H1 (cell line): Measurements from ENCODE around the gene CDH16. TPM values are rescaled to one million over a fixed set of nuclear protein-coding genes. Genes with fewer than 3 reads are reported as not detected.

Experiments used
- CTCF ChIA-PET: fragments of 300-600 bp; sonication (Branson Sonifier 250); formaldehyde crosslinking; loops from one replicate; lab custom pipeline; 2021; ENCODE audit not compliant: partially characterized antibody; lab: Charles Lee
- POLR2A ChIA-PET: fragments of 300-600 bp; sonication (Branson Sonifier 250); formaldehyde crosslinking; loops from one replicate; lab custom pipeline; 2021; ENCODE audit warnings: inconsistent platforms; ENCODE audit not compliant: partially characterized antibody; lab: Charles Lee
- DNase-seq, 2 experiments: peaks; one replicate each; pipeline versions ENCODE4 v3.0.0 to v3.0.0-alpha.2; 2010 to 2022; ENCODE audit warnings: low spot score in 2 of 2, low read depth in 1 of 2, mixed read lengths in 1 of 2
- FAIRE-seq: peaks from 2 replicates; lab custom pipeline; 2011; peaks lifted over from hg19 to GRCh38; lab: Jason Lieb, UNC
- H2AFZ ChIP-seq: 2 replicates; pipeline ENCODE4 v1.8.1; 2012; ENCODE audit warnings: low read length, inconsistent platforms
- H2AK5ac ChIP-seq: 2 replicates; pipeline ENCODE4 v1.6.1; 2013; ENCODE audit warnings: low read depth, low read length
- H2BK120ac ChIP-seq: replicated peaks from 2 replicates; pipeline ENCODE3; 2013; ENCODE audit warnings: low read depth, low read length, inconsistent platforms
- H2BK12ac ChIP-seq: 2 replicates; pipeline ENCODE4 v1.6.1; 2013; ENCODE audit warnings: low read depth, low read length
- H2BK15ac ChIP-seq: 2 replicates; pipeline ENCODE4 v1.6.1; 2013; ENCODE audit warnings: low read length
- H2BK20ac ChIP-seq: 2 replicates; pipeline ENCODE4 v1.6.1; 2013; ENCODE audit warnings: low read length
- H2BK5ac ChIP-seq: 2 replicates; pipeline ENCODE4 v1.6.1; 2013; ENCODE audit warnings: low read depth, low read length
- H3K14ac ChIP-seq: 2 replicates; pipeline ENCODE4 v1.6.1; 2013; ENCODE audit warnings: inconsistent platforms; ENCODE audit not compliant: insufficient read length
- H3K18ac ChIP-seq: 2 replicates; pipeline ENCODE4 v1.6.1; 2013; ENCODE audit warnings: low read length; ENCODE audit errors: extremely low read depth
- H3K23ac ChIP-seq: 2 replicates; pipeline ENCODE4 v1.6.1; 2013; ENCODE audit warnings: inconsistent platforms; ENCODE audit not compliant: insufficient read length
- H3K23me2 ChIP-seq: 2 replicates; pipeline ENCODE4 v1.6.1; 2013; ENCODE audit warnings: low read depth, low read length
- H3K27ac ChIP-seq: 2 replicates; pipeline ENCODE4 v1.6.1; 2011; ENCODE audit warnings: low read depth, low read length, inconsistent platforms
- H3K27me3 ChIP-seq, 4 experiments: replicated peaks in 1 of 4; 1 replicate in 1 of 4; 2 replicates in 3 of 4; pipeline versions ENCODE4 v1.6.1 to v1.8.1; 2011 to 2013; ENCODE audit warnings: low read length in 3 of 4, mild to moderate bottlenecking in 3 of 4, inconsistent platforms in 2 of 4, mixed read lengths in 2 of 4, moderate library complexity in 1 of 4; ENCODE audit not compliant: control insufficient read depth in 3 of 4, insufficient read depth in 3 of 4; ENCODE audit errors: extremely low read depth in 1 of 4
- H3K36me3 ChIP-seq, 4 experiments: 2 replicates each; pipeline versions ENCODE4 v1.6.1 to v1.8.1; 2011 to 2013; ENCODE audit warnings: mild to moderate bottlenecking in 4 of 4, low read length in 3 of 4, moderate library complexity in 2 of 4, control low read depth in 1 of 4, inconsistent platforms in 1 of 4; ENCODE audit not compliant: insufficient read depth in 4 of 4, control insufficient read depth in 2 of 4
- H3K4ac ChIP-seq: replicated peaks from 2 replicates; pipeline ENCODE3; 2013; ENCODE audit warnings: low read length, low read depth, mixed read lengths, inconsistent platforms; ENCODE audit not compliant: insufficient read length
- H3K4me1 ChIP-seq, 4 experiments: replicated peaks in 1 of 4; 1 replicate in 1 of 4; 2 replicates in 3 of 4; pipeline versions ENCODE4 v1.6.1 to v1.8.1; 2011 to 2013; ENCODE audit warnings: low read length in 3 of 4, inconsistent platforms in 2 of 4, mixed read lengths in 1 of 4; ENCODE audit not compliant: insufficient read depth in 4 of 4, control insufficient read depth in 3 of 4
- H3K4me2 ChIP-seq, 2 experiments: 2 replicates each; pipeline versions ENCODE4 v1.6.1 to v1.8.1; 2011 to 2013; ENCODE audit warnings: low read depth in 2 of 2, low read length in 2 of 2, control low read depth in 1 of 2, inconsistent platforms in 1 of 2, mild to moderate bottlenecking in 1 of 2; ENCODE audit not compliant: insufficient read depth in 1 of 2
- H3K4me3 ChIP-seq, 4 experiments: fragments of 200-600, 300-600 bp in 1 of 4; sonication (generic), shearing (Covaris generic), sonication (Bioruptor Twin) in 1 of 4; 2 replicates each; pipeline versions ENCODE4 v1.5.1 to v1.8.1; 2011 to 2016; ENCODE audit warnings: low read length in 4 of 4, low read depth in 3 of 4, control low read depth in 2 of 4, inconsistent platforms in 2 of 4, mild to moderate bottlenecking in 2 of 4, mixed read lengths in 1 of 4, moderate library complexity in 1 of 4; ENCODE audit not compliant: insufficient read depth in 2 of 4; ENCODE audit errors: extremely low read depth in 1 of 4
- H3K56ac ChIP-seq: replicated peaks from 2 replicates; pipeline ENCODE3; 2013; ENCODE audit warnings: low read depth, mild to moderate bottlenecking, mixed read lengths, low read length, inconsistent platforms; ENCODE audit not compliant: insufficient read length
- H3K79me1 ChIP-seq: 2 replicates; pipeline ENCODE4 v1.6.1; 2013; ENCODE audit warnings: low read depth, low read length, control low read depth
- H3K79me2 ChIP-seq, 2 experiments: 2 replicates each; pipeline versions ENCODE4 v1.6.1 to v1.8.1; 2012 to 2013; ENCODE audit warnings: low read length in 2 of 2, mild to moderate bottlenecking in 2 of 2, inconsistent platforms in 1 of 2; ENCODE audit not compliant: insufficient read depth in 2 of 2, control insufficient read depth in 1 of 2
- H3K9ac ChIP-seq, 4 experiments: replicated peaks in 1 of 4; 1 replicate in 1 of 4; 2 replicates in 3 of 4; pipeline versions ENCODE4 v1.6.1 to v1.8.1; 2011 to 2013; ENCODE audit warnings: low read depth in 3 of 4, low read length in 3 of 4, control low read depth in 2 of 4, mild to moderate bottlenecking in 2 of 4, moderate library complexity in 2 of 4, inconsistent platforms in 1 of 4; ENCODE audit errors: extremely low read depth in 1 of 4
- H3K9me3 ChIP-seq, 2 experiments: 2 replicates each; pipeline versions ENCODE4 v1.6.1 to v1.8.1; 2012 to 2013; ENCODE audit warnings: mild to moderate bottlenecking in 2 of 2, moderate library complexity in 2 of 2, control low read depth in 1 of 2, inconsistent platforms in 1 of 2, low read depth in 1 of 2, low read length in 1 of 2, mixed read lengths in 1 of 2; ENCODE audit not compliant: insufficient read depth in 2 of 2
- H4K20me1 ChIP-seq, 2 experiments: replicated peaks in 1 of 2; 2 replicates each; pipeline versions ENCODE3 to v1.8.1; 2011 to 2013; ENCODE audit warnings: inconsistent platforms in 2 of 2, low read length in 2 of 2, mild to moderate bottlenecking in 1 of 2; ENCODE audit not compliant: insufficient read depth in 2 of 2, control insufficient read depth in 1 of 2
- H4K5ac ChIP-seq: 2 replicates; pipeline ENCODE4 v1.6.1; 2013; ENCODE audit warnings: low read length, low read depth, mixed read lengths, inconsistent platforms; ENCODE audit not compliant: insufficient read length
- H4K8ac ChIP-seq: 2 replicates; pipeline ENCODE4 v1.8.0; 2013; ENCODE audit warnings: mild to moderate bottlenecking, moderate library complexity, low read length, inconsistent platforms; ENCODE audit not compliant: insufficient read depth; ENCODE audit errors: extremely low read depth
- H4K91ac ChIP-seq: replicated peaks from 2 replicates; pipeline ENCODE3; 2013; ENCODE audit warnings: low read length, mixed read lengths, inconsistent platforms; ENCODE audit not compliant: insufficient read length
- CHD1 ChIP-seq: IDR thresholded peaks from 2 replicates; pipeline ENCODE4 v1.6.1; 2012; ENCODE audit warnings: low read depth, low read length, improper control_type of control experiment
- CTCF ChIP-seq, 3 experiments: IDR thresholded peaks; 1 replicate in 2 of 3; 2 replicates in 1 of 3; pipeline versions ENCODE4 v1.5.1 to v1.6.1; 2011; ENCODE audit warnings: low read length in 3 of 3, mild to moderate bottlenecking in 3 of 3, inconsistent platforms in 2 of 3, low read depth in 1 of 3, moderate library complexity in 1 of 3; ENCODE audit not compliant: insufficient read depth in 1 of 3; ENCODE audit errors: control extremely low read depth in 1 of 3
- GTF2F1 ChIP-seq: IDR thresholded peaks from 2 replicates; pipeline ENCODE4 v1.6.1; 2012; ENCODE audit warnings: low read depth, low read length, improper control_type of control experiment, borderline replicate concordance
- JUND ChIP-seq: IDR thresholded peaks from 2 replicates; pipeline ENCODE4 v1.6.1; 2011; ENCODE audit warnings: mild to moderate bottlenecking, improper control_type of control experiment, low read length
- MAX ChIP-seq: IDR thresholded peaks from 2 replicates; pipeline ENCODE4 v1.6.1; 2012; ENCODE audit warnings: inconsistent platforms
- RFX5 ChIP-seq: IDR thresholded peaks from 2 replicates; pipeline ENCODE4 v1.6.1; 2011; ENCODE audit warnings: low read depth, low read length, improper control_type of control experiment, borderline replicate concordance
- RXRA ChIP-seq: IDR thresholded peaks from 2 replicates; pipeline ENCODE4 v1.6.1; 2011; ENCODE audit warnings: low read depth, mild to moderate bottlenecking, low read length, moderate library complexity; ENCODE audit not compliant: insufficient read depth
- SIN3A ChIP-seq, 2 experiments: IDR thresholded peaks in 1 of 2; conservative IDR thresholded peaks in 1 of 2; 2 replicates each; pipeline ENCODE4 v1.6.1; 2011 to 2012; ENCODE audit warnings: low read length in 2 of 2, improper control_type of control experiment in 1 of 2, low read depth in 1 of 2, mild to moderate bottlenecking in 1 of 2
- SP4 ChIP-seq: IDR thresholded peaks from 2 replicates; pipeline ENCODE4 v1.6.1; 2012; ENCODE audit warnings: low read length, inconsistent platforms
- TBP ChIP-seq: IDR thresholded peaks from 2 replicates; pipeline ENCODE4 v1.6.1; 2011; ENCODE audit warnings: low read depth, low read length, improper control_type of control experiment
- YY1 ChIP-seq: IDR thresholded peaks from 2 replicates; pipeline ENCODE4 v1.6.1; 2011; ENCODE audit warnings: low read depth, mild to moderate bottlenecking, low read length
- WGBS, 2 experiments: shearing (Covaris generic) in 1 of 2; methylation state at CpG; one replicate each; pipeline versions ENCODE4 v1.1.6 to v1.1.7; 2013 to 2015; ENCODE audit warnings: low lambda C conversion rate in 2 of 2, mixed read lengths in 2 of 2, inconsistent platforms in 1 of 2, low coverage in 1 of 2, missing lambda C conversion rate in 1 of 2; ENCODE audit not compliant: insufficient replicate concordance in 2 of 2, insufficient coverage in 1 of 2, insufficient read length in 1 of 2; ENCODE audit errors: extremely low coverage in 1 of 2, missing lambda C conversion rate in 1 of 2; 5-methylcytosine and 5-hydroxymethylcytosine counted together
- polyA plus RNA-seq, 7 experiments: library from polyadenylated mRNA; depleted of rRNA in 3 of 7; stranded (reverse) in 5 of 7; unstranded in 2 of 7; fragments of >200 nt in 5 of 7; fragments of 200-250 nt in 2 of 7; gene quantifications; 1 replicate in 5 of 7; 2 replicates in 1 of 7; 4 replicates in 1 of 7; pipeline versions ENCODE4 v1.2.1 to v1.2.3, GENCODE V29; 2011 to 2013; ENCODE audit warnings: missing spikeins in 2 of 7, mixed read lengths in 2 of 7
- total RNA-seq: library from RNA; stranded (reverse); fragmentation: NEBNext Ultra II Directional; extraction: Animal tissue kit (Norgen Biotek cat#: 25700); gene quantifications from 2 replicates; pipeline ENCODE4 v1.2.1, GENCODE V29; 2021

CDH16 gene
- total and polyA plus RNA-seq, 2 of the 8 experiments (the other 6 are each of a cell fraction or from before 2014, with no cell fraction given) = not detected

GRCh38 chr16:66895689-66895979, 23.1 kb downstream of the CDH16 start:
- Histone ChIP-seq H3K18ac (no peak overlapping the region; the same call in 1 of the 2 replicates), H3K23me2 (no peaks in the 10 kb centered on the region), H2AFZ (no peak overlapping the region), H3K4ac (peak overlapping the region; percentile 14), H3K9me3 (no peaks in the 10 kb centered on the region), H3K4me1 (peaks cover 0 to 6% (median 2%) of the 10 kb centered on the region in 4 experiments; a peak in 3 of 7 replicates), H4K5ac (no peak overlapping the region), H4K8ac (no peak overlapping the region), H2BK15ac (no peak overlapping the region), H3K4me2 (no peak overlapping the region), H3K27me3 (no peaks in the 10 kb centered on the region; a peak in 1 of 7 replicates), H3K9ac (no peak overlapping the region), H2AK5ac (no peak overlapping the region), H4K20me1 (peaks cover 4 to 9% of the 10 kb centered on the region in 2 experiments), H3K56ac (peak overlapping the region; percentile 28), H3K23ac (no peak overlapping the region), H3K79me2 (no peaks in the 10 kb centered on the region), H3K4me3 (no peak overlapping the region), H3K27ac (no peak overlapping the region), H3K79me1 (no peaks in the 10 kb centered on the region), H2BK20ac (no peak overlapping the region), H2BK120ac (peak overlapping the region; percentile 57), H2BK5ac (no peak overlapping the region), H3K14ac (no peak overlapping the region), H2BK12ac (no peak overlapping the region), H3K36me3 (no peaks in the 10 kb centered on the region), H4K91ac (no peak overlapping the region)
- ChIA-PET POLR2A (interaction anchor here (0.8 to 2.7 kb wide), 5 partner anchors 10 to 33 kb away, joined by 3 to 7 read pairs (median 4); partner anchors contain the start of gene PDP2), CTCF (interaction anchor here (1.0 to 42.0 kb wide), 28 partner anchors 9 to 342 kb away, joined by 3 to 1009 read pairs (median 4); partner anchors contain the start of genes B3GNT9, CDH16, CIAO2B and PDP2)
- no peak for DNase-seq
- WGBS, 2 experiments = 87% methylated on average over 5 of the region's 5 CpGs; no CpG with 5 or more reads in 1 of the 2 experiments
- no peak for FAIRE-seq
- TF ChIP-seq SIN3A (conservative IDR thresholded peaks at IDR 0.05 in 1 of 2, IDR thresholded peaks at IDR 0.05 in 1 of 2; ENCODE audit: low read depth in 1 of 2, low read length in 2 of 2) = no peak
- no peak for TF ChIP-seq CHD1
- TF ChIP-seq MAX = no peak
- TF ChIP-seq SP4 = no peak
- TF ChIP-seq RFX5 = no peak
- no peak for TF ChIP-seq YY1
- no peak for TF ChIP-seq CTCF (IDR thresholded peaks at IDR 0.05; ENCODE audit: control extremely low read depth in 1 of 3, insufficient read depth in 1 of 3, low read depth in 1 of 3, low read length in 3 of 3)
- no peak for TF ChIP-seq TBP
- no peak for TF ChIP-seq RXRA
- TF ChIP-seq GTF2F1 = no peak
- no peak for TF ChIP-seq JUND
